ENCODE data around the gene FOCAD. TPM values are rescaled to one million over a fixed set of nuclear protein-coding genes. Genes with fewer than 3 reads are reported as not detected.

Gene FOCAD
- total and polyA plus RNA-seq, 2 of the 8 experiments (the other 6 are each of a cell fraction or from before 2014, with no cell fraction given) = 22.0 to 38.4 TPM

DNA sequence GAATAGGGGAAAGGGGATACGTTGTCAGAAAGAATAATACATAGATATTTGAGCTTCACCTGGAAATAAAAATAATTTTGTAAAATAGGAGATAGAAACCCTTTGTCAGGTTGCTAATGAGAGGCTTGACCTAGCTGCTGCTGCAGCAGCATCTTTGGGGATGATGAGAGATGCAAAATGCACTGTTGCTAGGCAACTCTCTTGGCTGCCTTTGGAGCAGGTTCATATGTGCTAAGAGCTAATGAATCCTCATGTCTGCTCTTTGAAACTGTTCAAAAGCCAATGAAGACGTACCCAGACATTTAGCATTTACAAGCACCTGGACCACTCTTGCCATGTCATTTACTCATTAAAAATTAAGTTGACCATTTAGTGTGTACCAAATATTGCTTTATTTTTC lies 121.7 kb downstream of the FOCAD start:
- Histone ChIP-seq H3K4me1 (replicated peaks in 1 of 4; ENCODE audit: control insufficient read depth in 3 of 4, insufficient read depth in 4 of 4, low read length in 3 of 4) (no peaks in the 10 kb centered on the region), H3K79me1 (ENCODE audit: low read depth, low read length) (no peaks in the 10 kb centered on the region; the same call in 1 of the 2 replicates), H4K20me1 (replicated peaks in 1 of 2; ENCODE audit: control insufficient read depth in 1 of 2, insufficient read depth in 2 of 2, low read length in 2 of 2) (peaks cover 2% of the 10 kb centered on the region in 2 experiments), H3K79me2 (ENCODE audit: control insufficient read depth in 1 of 2, insufficient read depth in 2 of 2, low read length in 2 of 2) (no peaks in the 10 kb centered on the region), H2BK12ac (ENCODE audit: low read depth, low read length) (no peak overlapping the region), H2BK20ac (ENCODE audit: low read length) (no peak overlapping the region), H4K5ac (ENCODE audit: insufficient read length, low read depth, low read length) (no peak overlapping the region), H2BK15ac (ENCODE audit: low read length) (no peak overlapping the region), H3K4ac (replicated peaks; ENCODE audit: insufficient read length, low read depth, low read length) (no peak overlapping the region), H3K27ac (ENCODE audit: low read depth, low read length) (no peak overlapping the region), H3K9me3 (ENCODE audit: insufficient read depth in 2 of 2, low read depth in 1 of 2, low read length in 1 of 2) (no peaks in the 10 kb centered on the region), H3K27me3 (replicated peaks in 1 of 4; ENCODE audit: control insufficient read depth in 3 of 4, extremely low read depth in 1 of 4, insufficient read depth in 3 of 4, low read length in 3 of 4) (no peaks in the 10 kb centered on the region), H3K4me2 (ENCODE audit: insufficient read depth in 1 of 2, low read depth in 2 of 2, low read length in 2 of 2) (no peak overlapping the region), H4K8ac (ENCODE audit: extremely low read depth, insufficient read depth, low read length) (no peak overlapping the region), H3K9ac (replicated peaks in 1 of 4; ENCODE audit: extremely low read depth in 1 of 4, low read depth in 3 of 4, low read length in 3 of 4) (no peak overlapping the region), H3K18ac (ENCODE audit: extremely low read depth, low read length) (no peak overlapping the region), H3K14ac (ENCODE audit: insufficient read length) (no peak overlapping the region), H4K91ac (replicated peaks; ENCODE audit: insufficient read length, low read length) (no peak overlapping the region), H2AK5ac (ENCODE audit: low read depth, low read length) (no peak overlapping the region), H3K56ac (replicated peaks; ENCODE audit: insufficient read length, low read depth, low read length) (no peak overlapping the region), H2AFZ (ENCODE audit: low read length) (no peak overlapping the region), H2BK120ac (replicated peaks; ENCODE audit: low read depth, low read length) (no peak overlapping the region), H3K36me3 (ENCODE audit: control insufficient read depth in 2 of 4, insufficient read depth in 4 of 4, low read length in 3 of 4) (no peaks in the 10 kb centered on the region), H3K4me3 (ENCODE audit: extremely low read depth in 1 of 4, insufficient read depth in 2 of 4, low read depth in 3 of 4, low read length in 4 of 4) (no peak overlapping the region), H2BK5ac (ENCODE audit: low read depth, low read length) (no peak overlapping the region), H3K23ac (ENCODE audit: insufficient read length) (no peak overlapping the region), H3K23me2 (ENCODE audit: low read depth, low read length) (no peaks in the 10 kb centered on the region)
- WGBS, 2 experiments (ENCODE audit: extremely low coverage in 1 of 2, insufficient coverage in 1 of 2, insufficient read length in 1 of 2, insufficient replicate concordance in 2 of 2, low coverage in 1 of 2, low lambda C conversion rate in 2 of 2, missing lambda C conversion rate in 1 of 2) = 85 to 100% methylated on average over 1 to 2 of the region's 2 CpGs
- no peak for TF ChIP-seq JUND (IDR thresholded peaks at IDR 0.05; ENCODE audit: low read length)
- TF ChIP-seq SP2 (IDR thresholded peaks at IDR 0.05; ENCODE audit: low read length) = no peak
- TF ChIP-seq SP4 (IDR thresholded peaks at IDR 0.05; ENCODE audit: low read length) = no peak
- no peak for TF ChIP-seq RAD21 (IDR thresholded peaks at IDR 0.05 in 1 of 2, conservative IDR thresholded peaks at IDR 0.05 in 1 of 2; ENCODE audit: low read depth in 2 of 2, low read length in 2 of 2)
- TF ChIP-seq RFX5 (IDR thresholded peaks at IDR 0.05; ENCODE audit: borderline replicate concordance, low read depth, low read length) = no peak
- POLR2A ChIA-PET (ENCODE audit: partially characterized antibody) = no interaction called here
- DNase-seq (ENCODE audit: low read depth in 1 of 2, low spot score in 2 of 2) (no peak), FAIRE-seq (peak; percentile 13)
- CTCF ChIA-PET (ENCODE audit: partially characterized antibody) = no interaction called here

All from H1 (cell line).